Esophagus squamous epithelium (tissue), 4 donors: Measurements from ENCODE around the gene FBXO31.

Experiments
- CTCF ChIP-seq, 6 experiments: fragments of 450-650 bp in 4 of 6; fragments of 200-600 bp in 2 of 6; sonication (generic) in 2 of 6; IDR thresholded peaks; one replicate each; pipeline ENCODE4 v1.5.1; 2016 to 2019; ENCODE audit warnings: antibody characterized with exemption in 6 of 6, mild to moderate bottlenecking in 4 of 6, moderate library complexity in 4 of 6
- POLR2A ChIP-seq, 4 donors: fragments of 450-650 bp; IDR thresholded peaks; one replicate each; pipeline ENCODE4 v1.6.1; 2017; ENCODE audit warnings: antibody characterized with exemption in 4 of 4, mild to moderate bottlenecking in 4 of 4, moderate library complexity in 3 of 4

GRCh38 chr16:87412371-87412995, 28.9 kb upstream of the FBXO31 start:
- TF ChIP-seq CTCF (IDR thresholded peaks at IDR 0.05) (no peak), POLR2A (IDR thresholded peaks at IDR 0.05) (no peak)
